ENCODE measurements around the gene DDX59.

GRCh38 chr1:200673952-200674823 lies 4.5 kb upstream of the DDX59 start:
- no peak for TF ChIP-seq CTCF (IDR thresholded peaks at IDR 0.05)
- no peak for TF ChIP-seq USF2 (IDR thresholded peaks at IDR 0.05; ENCODE audit: borderline replicate concordance, low read depth, low read length)
- TF ChIP-seq CHD2 (IDR thresholded peaks at IDR 0.05; ENCODE audit: low read length, partially characterized antibody) = no peak
- TF ChIP-seq SIN3A (IDR thresholded peaks at IDR 0.05; ENCODE audit: borderline replicate concordance, low read depth, low read length) = no peak
